GM18505 (cell line): Measurements from ENCODE around the gene AJAP1.

ENCODE experiments used
- ATAC-seq: cut with Tn5 transposase; IDR thresholded peaks from one replicate; pipeline ENCODE4 v1.9.1; 2021; ENCODE audit not compliant: unreplicated experiment
- POLR2A ChIP-seq: IDR thresholded peaks from 4 replicates; pipeline ENCODE4 v1.6.1; 2011; ENCODE audit warnings: borderline replicate concordance; ENCODE audit not compliant: insufficient read depth, insufficient read length; ENCODE audit errors: extremely low read depth

The AJAP1 gene

GRCh38 chr1:4741876-4742423, 87.5 kb downstream of the AJAP1 start:
- no peak for TF ChIP-seq POLR2A

DNA sequence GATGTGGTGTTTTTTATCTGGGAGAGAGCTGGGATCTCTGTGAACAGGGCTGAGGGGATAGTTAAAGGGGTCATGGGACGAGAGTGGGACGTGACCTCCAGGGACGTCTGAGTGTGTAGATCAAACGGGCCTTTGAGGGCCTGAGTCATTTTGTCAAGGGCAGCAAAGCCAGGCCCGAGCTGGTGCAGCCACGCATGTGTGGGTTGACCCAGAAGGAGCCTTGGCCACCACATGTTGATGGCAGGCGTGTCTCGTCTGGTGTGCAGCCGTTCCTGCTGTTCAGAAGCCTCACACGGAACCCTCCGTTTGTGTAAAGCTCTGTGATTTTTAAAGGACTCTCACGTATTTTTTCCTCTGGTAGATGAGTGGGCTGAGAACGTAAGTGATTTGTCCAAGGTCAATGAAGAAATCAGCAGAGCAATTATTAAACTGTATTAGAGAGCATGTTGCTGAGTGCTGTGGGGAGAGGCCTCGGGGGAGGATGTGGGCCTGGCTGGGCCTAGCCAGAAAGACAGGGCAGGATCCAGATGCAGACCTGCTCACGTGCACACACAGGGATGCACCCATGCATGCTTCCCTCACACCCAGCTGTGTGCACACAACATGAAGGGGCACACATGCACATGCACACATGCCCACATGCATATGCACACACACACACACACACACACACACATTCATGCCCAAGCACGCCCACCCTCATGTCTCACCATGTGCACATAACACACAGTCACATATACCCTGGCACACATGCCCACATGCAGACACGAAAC, 89.8 kb downstream of the AJAP1 start:
- no peak for TF ChIP-seq POLR2A
- no peak for ATAC-seq

More at GRCh38 chr1:4741876-4742423, 87.5 kb downstream of the AJAP1 start:
- no peak for ATAC-seq

DNA sequence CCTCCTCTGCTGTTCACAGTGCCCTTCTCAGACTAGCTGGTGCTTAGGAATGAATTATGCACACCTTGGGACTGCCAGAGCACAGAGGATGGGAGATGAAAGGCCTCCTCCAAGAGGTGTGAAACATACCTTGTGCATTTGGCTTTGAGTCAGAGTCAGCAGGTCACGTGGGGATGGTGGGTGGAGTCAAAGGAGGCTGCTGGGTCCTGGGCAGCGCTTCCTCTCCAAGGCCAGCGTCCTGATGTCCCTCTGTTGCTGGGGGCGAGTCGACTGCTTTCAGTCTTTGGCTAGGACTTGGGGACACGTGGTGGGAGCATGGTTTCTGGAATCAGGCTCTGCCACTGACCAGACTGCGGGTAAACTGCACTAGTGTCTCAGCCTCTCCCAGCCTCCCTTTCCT, 91.2 kb downstream of the AJAP1 start:
- ATAC-seq = no peak
- TF ChIP-seq POLR2A = no peak

DNA sequence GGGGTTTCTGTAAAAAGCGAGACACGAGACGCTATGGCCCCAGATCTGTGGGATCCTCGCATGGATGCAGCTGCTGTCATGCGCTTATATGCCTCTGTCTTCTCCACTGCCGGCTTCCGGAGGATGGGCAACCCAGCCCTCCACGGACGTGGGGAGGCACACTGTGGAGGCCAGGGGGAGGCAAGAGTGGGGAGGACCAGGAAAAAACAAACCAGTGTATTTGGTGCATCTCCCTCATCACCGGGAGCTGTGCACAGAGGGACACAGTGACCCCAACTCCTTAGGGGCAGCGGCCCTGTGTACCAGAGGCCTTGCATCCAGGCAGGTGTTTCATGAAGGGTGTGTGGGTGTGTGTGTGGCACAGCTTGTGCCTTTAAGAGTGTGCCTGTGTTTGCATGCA, 95.0 kb downstream of the AJAP1 start:
- TF ChIP-seq POLR2A = no peak
- ATAC-seq = no peak

DNA sequence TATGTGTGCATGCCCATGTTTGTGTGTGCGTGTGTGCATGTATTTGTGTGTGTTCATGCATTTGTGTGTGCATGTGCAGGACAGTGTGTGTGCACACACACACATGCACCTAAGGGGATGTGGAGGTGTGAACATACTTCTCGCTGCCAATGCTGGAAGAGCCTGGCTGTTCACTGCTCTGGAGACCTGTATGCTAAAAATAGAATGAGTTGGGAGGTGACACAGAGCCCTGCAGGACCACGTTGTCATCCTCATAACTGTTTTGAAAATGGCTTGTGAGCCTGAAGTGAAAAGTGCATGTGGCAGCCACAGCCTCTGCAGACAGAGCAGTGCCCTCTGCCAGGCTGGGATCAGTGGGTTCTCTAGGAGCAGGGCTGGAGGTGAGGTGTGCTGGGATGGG, 95.8 kb downstream of the AJAP1 start:
- TF ChIP-seq POLR2A = no peak
- ATAC-seq = no peak

DNA sequence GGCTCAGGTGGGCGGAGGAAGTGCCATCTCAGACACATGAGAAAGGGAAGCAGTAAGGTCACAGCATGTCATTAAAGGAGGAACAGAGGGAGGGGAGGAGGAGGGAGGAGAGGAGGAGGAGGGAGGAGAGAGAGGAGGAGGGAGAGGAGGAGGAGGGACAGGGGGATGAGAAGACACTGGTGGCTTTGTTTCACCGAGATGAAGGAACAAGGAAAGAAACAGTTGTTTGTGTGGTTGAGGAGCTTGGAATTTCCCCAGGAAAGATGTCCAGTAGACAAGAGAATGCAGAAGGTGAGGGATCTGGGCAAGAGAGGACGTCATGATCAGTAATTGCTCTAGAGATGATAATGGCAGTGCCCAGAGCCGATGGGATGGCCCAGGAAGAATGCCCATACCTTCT, 97.7 kb downstream of the AJAP1 start:
- TF ChIP-seq POLR2A = no peak
- no peak for ATAC-seq

DNA sequence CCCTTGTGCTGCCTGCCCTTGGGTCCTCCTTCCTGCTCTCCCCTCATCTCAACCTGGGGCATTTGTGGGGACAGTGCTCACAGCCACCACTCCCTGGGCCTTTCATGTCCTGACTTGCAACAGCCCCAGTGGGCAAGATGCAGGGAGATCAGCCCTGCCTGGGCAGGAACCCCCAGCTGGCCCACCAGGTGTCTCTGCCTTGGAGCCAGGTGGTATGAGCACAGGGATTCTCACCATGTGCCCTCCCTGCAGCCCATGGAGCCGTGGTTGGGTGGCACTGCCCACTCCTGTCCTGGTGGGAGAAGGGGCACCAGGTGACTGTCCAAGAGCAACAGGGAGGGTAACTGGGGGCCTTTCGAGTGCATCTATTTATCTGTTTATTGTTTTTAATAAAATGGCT, 100.4 kb downstream of the AJAP1 start:
- TF ChIP-seq POLR2A = no peak
- no peak for ATAC-seq

- no peak for ATAC-seq
- no peak for TF ChIP-seq POLR2A
These were observed 101.0 kb downstream of the AJAP1 start for GRCh38 chr1:4755301-4755845.

GRCh38 chr1:4755864-4756504, 101.6 kb downstream of the AJAP1 start:
- TF ChIP-seq POLR2A = no peak
- ATAC-seq = no peak

DNA sequence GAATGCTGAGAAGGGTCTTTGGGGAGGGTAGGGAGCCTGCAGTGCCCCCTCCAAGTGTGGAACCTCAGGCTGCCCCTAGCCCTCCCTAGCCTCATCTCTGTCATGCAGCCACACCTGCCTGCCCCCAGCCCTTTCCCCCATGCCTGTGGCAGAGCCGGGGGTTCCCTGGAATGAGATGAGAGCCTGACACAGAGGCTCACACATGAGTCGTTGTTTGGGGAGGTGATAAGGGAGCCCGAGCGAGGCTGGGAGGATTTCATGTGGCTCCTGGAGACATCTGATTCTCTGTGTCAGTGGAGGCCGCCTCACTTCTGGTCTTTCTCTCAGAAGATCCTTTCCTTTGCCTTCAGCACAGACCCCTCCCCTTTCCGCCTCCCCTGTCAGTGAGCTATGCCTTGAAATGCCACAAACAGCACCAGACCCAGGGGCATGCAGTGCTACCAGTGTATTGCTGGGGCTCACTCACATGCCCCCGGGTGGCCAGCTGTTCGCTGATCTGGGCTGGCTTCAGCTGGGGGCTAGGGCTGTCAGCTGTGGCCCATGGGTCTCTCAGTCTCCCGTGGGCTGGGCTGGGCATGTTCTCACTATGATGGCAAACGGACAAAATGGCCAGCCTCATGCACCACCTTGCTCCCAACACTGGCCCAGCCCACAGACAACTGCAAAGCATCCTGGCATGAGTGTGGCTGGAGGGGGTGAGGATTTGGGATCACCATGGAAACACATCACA, 102.6 kb downstream of the AJAP1 start:
- ATAC-seq = no peak
- no peak for TF ChIP-seq POLR2A

DNA sequence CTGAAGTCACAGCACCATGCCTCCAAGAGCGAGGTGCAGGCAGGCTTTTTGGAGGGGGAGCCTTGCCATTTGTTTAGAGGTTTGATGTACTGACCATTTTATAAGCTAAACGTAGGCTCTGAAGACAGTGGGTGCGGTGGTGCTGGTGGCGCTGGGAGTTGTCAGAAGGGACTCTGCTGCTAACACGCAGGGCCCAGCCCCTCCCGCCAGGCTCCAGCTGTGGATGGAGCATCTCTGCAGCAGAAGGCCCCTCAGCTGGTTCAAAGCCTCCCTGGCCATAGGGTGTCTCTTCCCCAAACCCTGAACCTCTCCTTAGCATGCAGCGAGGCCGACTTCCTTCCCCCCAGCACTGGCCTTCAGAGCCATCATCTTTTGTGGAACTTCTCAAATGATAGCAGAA, 105.3 kb downstream of the AJAP1 start:
- ATAC-seq = no peak

DNA sequence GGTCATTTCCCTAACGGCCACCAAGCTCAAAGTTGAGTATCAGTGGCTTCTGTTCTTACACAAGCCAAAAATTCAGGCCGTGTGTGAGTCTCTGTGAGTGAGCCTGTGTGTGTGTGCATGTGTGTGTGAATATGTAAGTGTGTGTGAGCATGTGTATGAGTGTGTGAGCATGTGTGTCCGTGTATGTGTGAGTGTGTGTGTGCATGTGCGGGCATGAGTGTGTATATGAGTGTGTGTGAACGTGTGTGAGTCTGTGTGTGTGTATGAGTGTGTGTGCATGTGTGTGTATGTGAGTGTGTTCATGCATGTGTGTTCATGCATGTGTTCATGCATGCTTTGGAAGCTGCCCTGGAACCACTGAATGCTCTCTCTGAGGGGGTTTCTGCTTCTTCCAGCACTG, 105.7 kb downstream of the AJAP1 start:
- ATAC-seq = no peak
- TF ChIP-seq POLR2A = no peak

More for the DNA sequence above, 105.3 kb downstream of the AJAP1 start:
- TF ChIP-seq POLR2A = no peak

DNA sequence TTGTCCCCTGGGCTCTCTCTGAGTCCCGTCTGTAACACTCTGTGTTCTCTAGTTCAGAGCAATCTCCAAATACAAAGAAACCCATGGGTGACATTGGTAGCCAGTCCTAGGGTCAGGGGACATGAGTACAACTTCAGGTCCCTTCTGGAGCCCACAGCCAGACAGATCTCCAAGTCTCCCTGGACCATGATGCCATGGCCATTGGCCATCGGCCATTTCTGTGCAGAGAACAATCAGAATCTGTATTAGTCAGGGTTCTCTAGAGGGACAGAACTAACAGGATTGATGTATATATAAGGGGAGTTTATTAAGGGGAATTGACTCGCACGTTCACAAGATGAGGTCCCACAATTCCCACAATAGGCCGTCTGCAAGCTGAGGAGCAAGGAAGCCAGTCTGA, 106.9 kb downstream of the AJAP1 start:
- TF ChIP-seq POLR2A = no peak
- ATAC-seq = no peak
